Measurements from ENCODE around the gene GABBR2.

GABBR2 gene

GRCh38 chr9:98419260-98419603 is 289.5 kb downstream of the GABBR2 start:
- Histone ChIP-seq H3K27ac (ENCODE audit: low read length) (no peak overlapping the region), H4K20me1 (ENCODE audit: insufficient read depth, low read length) (no peaks in the 10 kb centered on the region), H3K4me1 (ENCODE audit: low read length) (no peaks in the 10 kb centered on the region), H3K36me3 (replicated peaks; ENCODE audit: insufficient read depth, low read length) (no peaks in the 10 kb centered on the region), H3F3A (ENCODE audit: insufficient read depth, low read length) (no peaks in the 10 kb centered on the region), H3K9me3 (replicated peaks; ENCODE audit: insufficient read depth, low read length) (no peaks in the 10 kb centered on the region), H3K9ac (ENCODE audit: low read length) (no peak overlapping the region), H3K79me2 (ENCODE audit: low read length) (no peaks in the 10 kb centered on the region), H3K9me2 (replicated peaks; ENCODE audit: insufficient read depth, low read length) (no peaks in the 10 kb centered on the region), H3K4me3 (ENCODE audit: low read length) (no peak overlapping the region), H2AFZ (ENCODE audit: low read length) (no peak overlapping the region), H3K27me3 (replicated peaks; ENCODE audit: insufficient read depth, low read length) (no peaks in the 10 kb centered on the region), H3K4me2 (ENCODE audit: low read depth, low read length) (no peak overlapping the region)
- DNase-seq, result no peak
- TF ChIP-seq EZH2 (optimal IDR thresholded peaks at IDR 0.05; ENCODE audit: low read depth, low read length) (no peak), EZH2phosphoT487 (IDR thresholded peaks at IDR 0.05; ENCODE audit: low read length) (no peak)
- TF ChIP-seq, protein P1, sequence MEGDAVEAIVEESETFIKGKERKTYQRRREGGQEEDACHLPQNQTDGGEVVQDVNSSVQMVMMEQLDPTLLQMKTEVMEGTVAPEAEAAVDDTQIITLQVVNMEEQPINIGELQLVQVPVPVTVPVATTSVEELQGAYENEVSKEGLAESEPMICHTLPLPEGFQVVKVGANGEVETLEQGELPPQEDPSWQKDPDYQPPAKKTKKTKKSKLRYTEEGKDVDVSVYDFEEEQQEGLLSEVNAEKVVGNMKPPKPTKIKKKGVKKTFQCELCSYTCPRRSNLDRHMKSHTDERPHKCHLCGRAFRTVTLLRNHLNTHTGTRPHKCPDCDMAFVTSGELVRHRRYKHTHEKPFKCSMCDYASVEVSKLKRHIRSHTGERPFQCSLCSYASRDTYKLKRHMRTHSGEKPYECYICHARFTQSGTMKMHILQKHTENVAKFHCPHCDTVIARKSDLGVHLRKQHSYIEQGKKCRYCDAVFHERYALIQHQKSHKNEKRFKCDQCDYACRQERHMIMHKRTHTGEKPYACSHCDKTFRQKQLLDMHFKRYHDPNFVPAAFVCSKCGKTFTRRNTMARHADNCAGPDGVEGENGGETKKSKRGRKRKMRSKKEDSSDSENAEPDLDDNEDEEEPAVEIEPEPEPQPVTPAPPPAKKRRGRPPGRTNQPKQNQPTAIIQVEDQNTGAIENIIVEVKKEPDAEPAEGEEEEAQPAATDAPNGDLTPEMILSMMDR (IDR thresholded peaks at IDR 0.05; ENCODE audit: low read length), result no peak

- no peak for TF ChIP-seq EZH2 (optimal IDR thresholded peaks at IDR 0.05; ENCODE audit: low read depth, low read length)
- TF ChIP-seq EZH2phosphoT487 (IDR thresholded peaks at IDR 0.05; ENCODE audit: low read length), result no peak
- TF ChIP-seq, protein P1 (IDR thresholded peaks at IDR 0.05; ENCODE audit: low read length), result no peak
- Histone ChIP-seq H3K27me3 (replicated peaks; ENCODE audit: insufficient read depth, low read length) (no peaks in the 10 kb centered on the region), H3K4me2 (ENCODE audit: low read depth, low read length) (no peak overlapping the region), H3K79me2 (ENCODE audit: low read length) (no peaks in the 10 kb centered on the region), H3K9me3 (replicated peaks; ENCODE audit: insufficient read depth, low read length) (no peaks in the 10 kb centered on the region), H3K4me3 (ENCODE audit: low read length) (no peak overlapping the region), H2AFZ (ENCODE audit: low read length) (no peak overlapping the region), H3F3A (ENCODE audit: insufficient read depth, low read length) (no peaks in the 10 kb centered on the region), H3K4me1 (ENCODE audit: low read length) (no peaks in the 10 kb centered on the region), H3K36me3 (replicated peaks; ENCODE audit: insufficient read depth, low read length) (no peaks in the 10 kb centered on the region), H3K9me2 (replicated peaks; ENCODE audit: insufficient read depth, low read length) (no peaks in the 10 kb centered on the region), H4K20me1 (ENCODE audit: insufficient read depth, low read length) (no peaks in the 10 kb centered on the region), H3K9ac (ENCODE audit: low read length) (no peak overlapping the region), H3K27ac (ENCODE audit: low read length) (no peak overlapping the region)
- no peak for DNase-seq
Observed at GRCh38 chr9:98418578-98419259, 290.0 kb downstream of the GABBR2 start.

GRCh38 chr9:98416294-98417248 is 292.2 kb downstream of the GABBR2 start:
- Histone ChIP-seq H4K20me1 (ENCODE audit: insufficient read depth, low read length) (no peaks in the 10 kb centered on the region), H3K9me3 (replicated peaks; ENCODE audit: insufficient read depth, low read length) (no peaks in the 10 kb centered on the region), H3K4me2 (ENCODE audit: low read depth, low read length) (no peak overlapping the region), H3K9me2 (replicated peaks; ENCODE audit: insufficient read depth, low read length) (no peaks in the 10 kb centered on the region), H3K4me1 (ENCODE audit: low read length) (no peaks in the 10 kb centered on the region), H3F3A (ENCODE audit: insufficient read depth, low read length) (no peaks in the 10 kb centered on the region), H3K27ac (ENCODE audit: low read length) (no peak overlapping the region), H3K79me2 (ENCODE audit: low read length) (no peaks in the 10 kb centered on the region), H3K9ac (ENCODE audit: low read length) (no peak overlapping the region), H3K4me3 (ENCODE audit: low read length) (no peak overlapping the region), H2AFZ (ENCODE audit: low read length) (no peak overlapping the region), H3K27me3 (replicated peaks; ENCODE audit: insufficient read depth, low read length) (no peaks in the 10 kb centered on the region), H3K36me3 (replicated peaks; ENCODE audit: insufficient read depth, low read length) (no peaks in the 10 kb centered on the region)
- DNase-seq, result no peak
- TF ChIP-seq EZH2phosphoT487 (IDR thresholded peaks at IDR 0.05; ENCODE audit: low read length) (no peak), EZH2 (optimal IDR thresholded peaks at IDR 0.05; ENCODE audit: low read depth, low read length) (no peak)
- TF ChIP-seq, protein P1 (IDR thresholded peaks at IDR 0.05; ENCODE audit: low read length), result no peak

Measured in MM.1S (cell line).